Smooth muscle cell of bladder (primary cell): ENCODE results near the gene TRAF3IP1. TPM values are rescaled to one million over a fixed set of nuclear protein-coding genes. Genes with fewer than 3 reads are reported as not detected.

Experiments used
- total RNA-seq: library from RNA; depleted of rRNA; stranded (reverse); fragments of >200 nt; gene quantifications from 2 replicates; pipeline ENCODE4 v1.2.3, GENCODE V29; 2014

Gene TRAF3IP1, protein sequence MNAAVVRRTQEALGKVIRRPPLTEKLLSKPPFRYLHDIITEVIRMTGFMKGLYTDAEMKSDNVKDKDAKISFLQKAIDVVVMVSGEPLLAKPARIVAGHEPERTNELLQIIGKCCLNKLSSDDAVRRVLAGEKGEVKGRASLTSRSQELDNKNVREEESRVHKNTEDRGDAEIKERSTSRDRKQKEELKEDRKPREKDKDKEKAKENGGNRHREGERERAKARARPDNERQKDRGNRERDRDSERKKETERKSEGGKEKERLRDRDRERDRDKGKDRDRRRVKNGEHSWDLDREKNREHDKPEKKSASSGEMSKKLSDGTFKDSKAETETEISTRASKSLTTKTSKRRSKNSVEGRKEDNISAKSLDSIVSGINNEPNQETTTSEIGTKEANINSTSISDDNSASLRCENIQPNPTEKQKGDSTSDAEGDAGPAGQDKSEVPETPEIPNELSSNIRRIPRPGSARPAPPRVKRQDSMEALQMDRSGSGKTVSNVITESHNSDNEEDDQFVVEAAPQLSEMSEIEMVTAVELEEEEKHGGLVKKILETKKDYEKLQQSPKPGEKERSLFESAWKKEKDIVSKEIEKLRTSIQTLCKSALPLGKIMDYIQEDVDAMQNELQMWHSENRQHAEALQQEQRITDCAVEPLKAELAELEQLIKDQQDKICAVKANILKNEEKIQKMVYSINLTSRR
- total RNA-seq, result 9.9 and 11.9 TPM in 2 replicates

DNA sequence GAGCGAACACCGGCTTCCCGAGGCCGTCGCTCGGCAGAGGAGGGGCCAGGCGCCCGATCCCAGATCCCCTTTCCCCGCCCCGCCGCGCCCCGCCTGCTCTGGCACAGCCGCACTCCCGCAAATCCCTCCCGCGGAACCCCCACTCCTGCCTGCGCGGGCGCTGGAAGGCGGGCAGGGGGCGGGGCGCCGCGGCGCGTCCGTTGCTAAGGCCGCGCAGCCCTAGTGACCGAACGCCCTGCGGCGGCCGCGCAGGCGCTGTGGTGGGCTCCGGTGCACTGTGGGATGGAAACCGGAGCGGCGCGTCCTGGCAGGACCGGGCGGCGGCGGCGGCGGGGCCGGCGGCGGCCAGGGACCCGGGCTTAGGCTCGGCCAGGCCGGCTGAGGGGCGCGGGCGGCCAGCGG is at the start of gene TRAF3IP1:
Gene TRAF3IP1, plus strand, starts transcription at position 273 of the 402 bp plus-strand sequence. CDS start 145 bp downstream, outside the sequence.

DNA sequence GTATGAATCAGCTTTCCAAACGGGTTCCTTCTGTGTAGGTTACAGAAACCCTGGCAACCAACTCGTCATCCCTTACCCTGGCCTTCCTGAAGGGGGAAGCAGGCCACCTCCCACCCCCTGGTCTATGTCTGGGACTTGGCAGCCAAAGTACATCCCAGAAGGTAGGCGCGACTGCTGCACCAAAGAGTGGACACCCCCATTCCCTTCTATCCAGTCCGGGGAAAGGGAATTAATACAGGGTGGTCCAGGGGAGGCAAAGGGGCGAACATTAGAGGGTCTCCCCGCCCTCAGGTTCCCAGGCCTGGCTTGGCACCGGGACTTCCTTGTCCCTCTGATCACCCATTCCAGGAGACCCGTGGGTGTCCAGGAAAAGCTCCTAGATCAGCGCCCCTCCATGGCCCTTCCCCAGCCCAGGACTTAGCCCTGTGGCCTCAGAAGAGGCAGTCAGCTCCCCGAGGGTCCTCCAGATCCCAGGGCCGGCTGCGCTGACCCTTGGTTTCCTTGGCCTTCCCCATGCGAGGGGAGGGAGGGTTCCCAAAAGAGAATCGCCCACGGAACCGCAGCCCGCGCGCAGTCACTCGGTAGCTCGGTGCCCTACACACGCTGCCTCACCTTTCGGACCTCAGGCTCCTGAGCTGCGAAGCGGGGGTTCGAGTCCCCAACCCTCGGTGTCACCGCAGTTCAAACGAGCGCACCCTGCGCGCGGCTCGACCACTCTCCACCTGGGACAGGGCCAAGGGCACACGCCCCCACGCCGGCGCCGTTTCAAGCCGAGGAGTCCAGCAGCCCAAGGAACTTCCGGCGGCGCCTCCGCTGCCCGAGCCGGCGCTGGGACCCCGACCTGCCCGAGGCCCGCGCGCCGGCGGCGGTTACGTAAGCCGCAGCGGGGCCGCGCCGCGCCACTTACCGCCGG is 32.3 kb upstream of the TRAF3IP1 start, which contains the start of gene PER2:
Gene PER2, minus strand, starts transcription at position 874 of the 913 bp plus-strand sequence. CDS start 10,674 bp downstream, outside the sequence.

DNA sequence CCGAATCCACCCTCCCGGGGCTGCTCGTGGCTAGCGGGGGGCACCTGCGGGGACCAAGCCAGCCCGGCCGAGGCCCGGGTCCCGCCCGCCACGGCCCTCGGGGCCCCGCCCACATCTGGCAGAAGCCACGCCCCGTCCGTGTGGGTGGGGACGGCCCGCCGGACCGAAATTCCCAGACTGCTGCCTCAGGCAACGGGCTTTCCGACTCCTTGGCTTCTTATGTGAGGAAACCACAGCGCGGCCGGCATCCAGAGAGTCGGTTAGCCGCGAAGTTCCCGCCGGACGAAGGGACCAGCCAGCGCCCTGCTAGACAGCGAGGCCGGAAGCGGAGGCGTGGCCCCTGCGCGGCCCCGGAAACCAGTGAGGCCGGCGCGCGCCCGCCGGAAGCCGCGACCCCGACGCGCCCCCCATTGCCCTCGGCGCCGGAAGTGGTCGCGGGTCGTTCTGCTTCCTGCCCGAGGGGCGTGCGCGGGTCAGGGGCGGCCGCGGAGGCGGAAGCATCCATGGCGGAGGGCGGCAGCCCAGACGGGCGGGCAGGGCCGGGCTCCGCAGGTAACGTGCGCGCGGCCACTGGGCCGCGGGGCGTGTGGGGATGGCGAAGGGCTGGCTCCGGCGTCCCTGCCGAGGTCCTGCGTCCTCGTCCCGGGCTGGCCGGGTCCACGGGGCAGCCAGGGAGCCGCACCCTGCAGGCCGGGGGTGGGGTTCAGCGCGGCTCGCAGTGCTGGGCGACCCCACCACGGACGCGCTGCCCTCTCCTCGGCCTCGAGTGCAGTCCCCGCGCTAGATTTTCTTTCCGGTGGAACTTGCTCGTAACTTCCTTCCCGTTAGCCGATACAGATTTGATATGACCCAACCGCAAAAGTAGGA is 106.5 kb downstream of the TRAF3IP1 start, which contains the start of gene ASB1:
Gene ASB1, plus strand, starts transcription at position 360 of the 867 bp plus-strand sequence. Its CDS starts 144 bp downstream, at position 504.

Other genes starting within 250 kb of the TRAF3IP1 start
- 2.3 and 2.4 TPM in 2 replicates for gene ESPNL, start 220.2 kb upstream of the TRAF3IP1 start, total RNA-seq
- gene KLHL30, start 181.8 kb upstream of the TRAF3IP1 start, total RNA-seq, result 0.46 and 0.57 TPM in 2 replicates
- gene ERFE, start 161.5 kb upstream of the TRAF3IP1 start, total RNA-seq, result 1.7 and 7.3 TPM in 2 replicates
- gene ILKAP, start 116.8 kb upstream of the TRAF3IP1 start, total RNA-seq, result 18.9 and 21.0 TPM in 2 replicates
- 0.92 and 4.0 TPM in 2 replicates for gene HES6, start 80.5 kb upstream of the TRAF3IP1 start, total RNA-seq
- 2.0 and 2.8 TPM in 2 replicates for gene PER2, start 31.9 kb upstream of the TRAF3IP1 start, total RNA-seq
- gene ASB1, start 106.4 kb downstream of the TRAF3IP1 start, total RNA-seq, result 17.1 and 24.0 TPM in 2 replicates